Endothelial cell of hepatic sinusoid (primary cell): ENCODE results near the gene DDB1.

ENCODE experiments used
- in situ Hi-C: cut with HindIII; loops from 2 replicates; pipeline ENCODE4 v1.10.0; 2017; ENCODE audit warnings: low sequenced_read_pairs

Gene DDB1

DNA sequence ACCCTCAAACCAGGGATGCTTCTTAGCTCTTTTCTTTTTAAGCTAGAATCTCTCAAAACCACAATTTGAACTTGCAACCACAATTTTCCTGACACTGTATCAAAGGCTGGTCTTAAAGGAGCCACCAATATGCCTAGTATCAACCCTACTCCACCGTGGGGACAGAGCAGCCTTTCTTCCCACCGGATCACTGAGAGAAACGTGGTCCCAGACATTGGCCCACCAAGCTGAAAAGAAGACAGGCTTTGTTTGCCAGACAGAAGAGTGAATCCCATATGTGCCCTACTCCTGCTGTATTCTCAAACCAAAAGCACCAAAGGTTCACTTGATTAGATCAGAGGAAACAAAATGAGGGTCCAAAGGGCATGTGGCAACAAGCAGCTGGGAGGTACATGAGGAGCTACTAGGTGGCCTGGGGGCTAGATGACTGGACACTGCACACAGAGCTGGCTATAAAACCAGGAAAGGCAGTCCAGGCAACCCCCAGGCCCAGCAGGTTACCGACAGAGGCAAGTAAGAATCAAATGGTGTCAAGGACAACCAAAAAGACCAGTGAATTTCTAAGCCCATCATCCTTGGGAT lies 34.2 kb downstream of the DDB1 start:
- in situ Hi-C loops: no loop called here

DNA sequence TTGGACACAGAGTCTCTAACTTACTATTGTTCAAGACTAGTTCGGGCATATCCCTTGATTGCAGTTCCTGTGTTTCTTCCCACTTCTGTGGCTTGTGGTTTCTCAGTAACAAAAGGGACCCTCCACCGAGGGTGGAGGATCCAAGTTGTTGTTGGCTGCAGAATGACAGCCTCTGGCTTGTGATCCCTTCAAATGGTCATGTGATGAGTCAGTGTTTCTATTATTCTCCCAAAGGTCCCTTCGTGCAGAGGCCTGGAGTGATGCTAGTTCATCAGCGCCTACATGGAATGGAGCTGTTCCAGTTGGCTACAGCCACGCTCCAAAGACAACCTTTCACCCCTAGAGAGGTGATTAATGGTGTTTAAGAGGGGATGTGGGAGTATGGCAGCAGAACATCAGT lies 35.2 kb downstream of the DDB1 start:
- in situ Hi-C loops: no loop called here

GRCh38 chr11:61297341-61297740 lies 35.6 kb downstream of the DDB1 start:
- in situ Hi-C loops: no loop called here

DNA sequence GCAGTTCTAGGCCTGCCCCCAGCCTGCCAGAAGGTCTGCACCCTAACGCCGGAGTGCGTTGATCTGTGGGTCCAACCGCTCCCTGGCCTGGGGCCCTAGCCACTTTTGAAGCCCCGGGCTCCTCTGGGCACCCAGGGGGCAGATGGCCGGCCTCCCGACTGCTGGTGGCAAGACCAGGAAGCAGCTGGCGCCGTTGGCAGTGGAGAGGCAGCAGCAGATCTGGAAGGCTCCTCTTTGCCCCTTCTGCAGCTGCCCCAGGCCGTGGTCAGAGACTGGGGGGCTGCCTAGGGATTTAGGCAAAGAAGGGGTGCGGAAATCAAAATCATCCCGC lies 37.3 kb downstream of the DDB1 start:
- in situ Hi-C loops: no loop called here

- in situ Hi-C loops: no loop called here
Observed at GRCh38 chr11:61294717-61295595, 37.9 kb downstream of the DDB1 start, which contains the start of gene VWCE. Gene VWCE, minus strand, starts transcription at chr11:61295316. Its CDS starts 279 bp downstream, at chr11:61295037.

DNA sequence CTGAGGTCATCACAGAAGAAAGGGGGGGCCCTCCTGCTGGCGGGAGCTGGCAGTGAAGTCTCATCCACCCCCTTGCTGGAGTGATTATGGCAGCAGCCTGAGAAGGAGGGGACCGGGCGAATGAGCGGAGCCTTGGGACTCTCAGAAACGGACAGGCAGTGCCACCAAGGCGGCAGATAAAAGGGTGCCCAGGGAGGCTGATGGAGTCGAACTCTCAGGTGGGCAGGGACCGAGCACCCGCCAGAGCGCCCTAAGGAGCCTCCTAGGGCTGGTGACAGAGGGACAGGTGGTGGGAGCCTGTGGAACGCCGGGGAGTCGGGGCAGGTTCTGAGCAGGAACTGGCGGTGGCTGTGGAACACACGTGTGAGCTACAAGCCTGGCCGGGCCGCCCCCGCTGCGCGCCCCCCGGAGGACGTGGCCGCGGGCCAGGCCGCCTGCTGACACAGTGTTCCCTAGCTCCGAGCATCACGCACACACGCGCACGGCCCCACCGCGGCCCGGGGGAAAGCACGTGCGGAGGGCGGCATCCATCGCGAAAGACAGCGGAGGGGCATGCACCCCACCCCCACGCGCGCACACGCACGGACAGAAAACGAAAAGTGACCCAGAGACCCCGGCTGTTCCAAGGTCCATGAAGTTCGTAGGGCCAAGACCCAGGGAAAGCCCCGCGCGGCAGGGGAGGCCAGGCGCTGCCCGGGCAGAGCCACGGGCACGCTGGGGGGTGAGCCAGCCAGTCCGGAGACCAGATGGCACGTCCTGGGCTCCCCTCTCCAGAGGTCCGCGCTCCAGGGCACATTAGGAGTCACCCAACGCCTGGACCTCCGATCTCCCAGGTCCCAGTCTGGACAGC lies 38.8 kb downstream of the DDB1 start:
- in situ Hi-C loops: no loop called here

- in situ Hi-C loops: no loop called here
Observed at GRCh38 chr11:61292356-61292755, 40.5 kb downstream of the DDB1 start.

- in situ Hi-C loops: no loop called here
Observed at GRCh38 chr11:61290905-61291690, 41.8 kb downstream of the DDB1 start.

DNA sequence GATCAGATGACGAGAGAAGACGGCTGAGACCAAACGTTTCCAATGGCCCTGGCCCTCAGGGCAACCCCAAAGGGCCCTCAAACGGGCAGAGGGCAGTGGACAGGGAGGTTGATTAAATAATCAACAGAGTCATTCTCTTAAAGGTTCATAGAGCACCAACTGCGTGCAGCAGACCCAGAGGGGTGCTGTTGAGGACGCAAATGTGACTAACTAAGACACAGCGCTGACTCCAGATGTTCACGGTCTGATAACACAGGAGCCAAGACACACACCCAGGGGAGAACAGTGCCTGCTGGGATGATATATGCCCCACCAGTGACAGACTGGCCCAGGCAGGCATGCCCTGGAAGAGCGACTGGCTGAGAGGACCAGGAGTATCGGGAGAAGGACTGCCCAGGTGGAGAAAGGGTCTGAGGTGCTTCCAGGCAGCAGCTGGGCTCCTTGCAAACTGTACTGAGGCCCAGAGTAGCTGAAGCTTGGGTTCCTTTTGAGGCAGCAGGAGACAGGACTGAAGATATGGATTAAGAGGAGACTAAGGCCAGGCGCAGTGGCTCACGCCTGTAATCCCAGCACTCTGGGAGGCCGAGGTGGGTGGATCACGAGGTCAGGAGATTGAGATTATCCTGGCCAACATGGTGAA lies 45.4 kb downstream of the DDB1 start:
- in situ Hi-C loops: no loop called here

GRCh38 chr11:61283613-61284012 lies 49.3 kb downstream of the DDB1 start:
- in situ Hi-C loops: no loop called here

DNA sequence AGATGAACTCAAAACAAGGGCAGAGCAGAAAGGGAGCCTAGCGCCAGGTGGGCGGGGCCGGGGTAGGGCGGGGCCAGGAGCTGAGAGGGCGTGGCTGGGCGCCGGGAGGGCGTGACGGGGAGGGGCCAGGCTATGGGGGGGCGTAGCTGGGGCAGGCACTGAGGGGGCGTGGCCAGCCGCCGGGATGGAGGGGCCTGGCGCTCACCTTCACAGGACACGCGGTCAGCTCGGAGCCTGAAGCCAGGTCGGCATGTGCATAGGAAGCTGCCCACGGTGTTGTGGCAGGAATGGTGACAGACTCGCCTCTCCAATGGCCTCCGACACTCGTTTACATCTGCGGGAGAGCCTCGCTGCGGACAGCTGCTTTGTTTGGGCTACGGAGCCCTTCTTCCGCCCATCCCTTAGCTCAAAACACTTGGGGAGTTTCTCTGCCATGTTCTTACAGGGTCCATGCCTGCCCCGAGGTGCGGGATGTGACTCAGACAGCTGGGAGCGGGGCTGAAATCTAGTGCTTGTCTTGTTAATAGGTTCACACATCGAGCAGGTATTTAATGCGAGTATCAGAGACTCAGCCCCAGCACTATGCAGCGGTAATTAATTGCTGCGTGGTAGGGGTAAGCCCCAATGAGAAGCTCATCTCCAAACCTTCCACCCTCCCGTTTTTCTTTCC lies 51.2 kb downstream of the DDB1 start:
- in situ Hi-C loops: no loop called here

DNA sequence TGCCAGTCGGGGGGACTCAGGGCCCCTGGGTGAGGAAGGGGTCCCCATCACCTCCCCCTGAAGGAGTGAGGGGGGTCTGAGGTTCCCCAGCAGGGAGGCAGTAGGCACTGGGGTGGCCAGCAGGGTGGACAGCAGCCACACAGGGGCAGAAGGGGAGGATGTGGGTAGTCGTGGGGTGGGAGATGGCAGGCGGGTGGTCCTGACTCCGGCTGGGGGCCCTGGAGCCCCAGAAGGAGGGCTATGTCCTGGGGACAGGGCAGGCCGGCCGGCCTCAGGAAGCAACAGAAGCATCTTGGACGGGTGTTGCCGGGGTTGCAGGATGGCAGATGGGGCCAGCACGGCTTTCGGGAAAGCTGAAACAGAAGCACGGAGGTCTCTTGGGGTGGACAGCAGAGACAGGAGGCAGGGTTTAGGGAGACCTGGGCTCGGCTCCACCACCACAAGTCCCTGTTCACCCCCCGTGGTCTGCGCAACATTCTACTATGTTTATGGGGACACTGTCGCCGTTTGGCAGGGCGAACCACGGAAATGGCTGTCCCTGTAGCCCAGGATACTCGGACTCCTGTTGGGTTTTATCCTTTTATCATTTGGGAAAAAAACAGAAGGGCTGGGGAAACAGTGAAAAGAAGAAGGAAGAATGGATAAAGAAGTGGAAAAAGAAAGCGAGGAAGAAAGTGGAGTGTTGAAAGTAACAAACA lies 51.9 kb downstream of the DDB1 start:
- in situ Hi-C loops: no loop called here

DNA sequence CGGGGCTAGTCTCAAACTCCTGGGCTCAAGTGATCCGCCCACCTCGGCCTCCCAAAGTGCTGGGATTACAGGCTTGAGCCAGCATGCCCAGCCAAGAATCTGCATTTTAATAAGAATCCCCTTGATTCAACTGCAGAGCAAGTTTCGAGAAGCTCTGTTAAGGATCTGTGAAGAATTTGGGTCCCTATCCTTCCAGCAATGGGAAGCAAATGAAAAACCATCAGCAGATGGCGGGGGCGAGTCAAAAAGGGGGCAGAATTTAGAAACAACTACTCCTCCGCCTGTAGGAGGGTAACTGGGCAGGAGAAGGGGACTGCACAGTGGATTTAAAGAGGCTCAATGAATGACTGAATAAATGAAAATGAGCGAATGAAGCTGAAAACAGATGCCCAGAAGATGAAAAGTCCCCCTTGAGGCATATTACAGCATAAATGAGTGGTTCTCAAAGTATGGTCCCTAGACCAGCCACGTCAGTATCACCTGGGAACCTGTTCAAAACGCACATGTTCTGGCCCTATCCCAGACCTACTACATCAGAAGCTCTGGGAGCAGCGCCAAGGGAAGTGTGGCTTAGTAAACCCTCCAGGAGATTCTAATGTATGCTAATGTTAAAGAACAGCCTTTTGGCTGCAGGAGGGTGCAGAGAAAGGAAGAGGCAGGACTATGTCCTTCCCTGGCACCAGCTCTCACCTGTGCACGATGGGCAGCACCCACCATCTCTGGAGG lies 52.8 kb downstream of the DDB1 start:
- in situ Hi-C loops: no loop called here

GRCh38 chr11:61278001-61278470 lies 54.9 kb downstream of the DDB1 start:
- in situ Hi-C loops: no loop called here

DNA sequence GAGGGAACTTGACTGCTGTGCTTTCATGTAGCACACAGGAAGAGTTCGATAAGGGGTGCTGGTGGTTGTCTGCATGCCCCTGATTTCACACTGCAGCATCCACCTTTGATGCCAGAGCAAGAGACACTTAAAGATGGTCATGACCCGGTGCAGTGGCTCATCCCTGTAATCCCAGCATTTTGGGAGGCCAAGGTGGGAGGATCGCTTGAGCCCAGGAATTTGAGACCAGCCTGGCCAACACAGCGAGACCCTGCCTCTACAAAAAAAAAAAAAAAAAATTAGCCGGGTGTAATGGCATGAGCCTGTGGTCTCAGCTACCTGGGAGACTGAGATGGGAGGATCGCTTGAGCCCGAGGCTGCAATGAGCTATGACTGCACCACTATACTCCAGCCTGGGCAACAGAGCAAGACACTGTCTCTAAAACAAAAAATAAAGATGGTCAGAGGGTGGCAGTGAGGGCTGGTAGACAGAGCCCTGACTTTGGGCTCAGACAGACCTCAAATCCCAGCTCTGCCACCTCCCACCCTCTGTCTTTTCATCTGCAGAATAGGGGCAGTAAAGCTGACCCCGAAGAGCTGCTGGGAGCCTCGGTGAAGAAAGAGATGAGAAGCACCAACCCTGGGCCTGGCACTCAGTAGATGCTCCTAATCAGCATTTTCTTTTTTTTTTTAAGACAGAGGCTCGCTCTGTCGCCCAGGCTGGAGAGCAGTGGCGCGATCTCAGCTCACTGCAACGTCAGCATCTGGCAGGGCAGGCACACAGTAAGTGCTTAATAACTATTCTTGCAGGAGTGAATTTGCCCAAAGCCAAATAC lies 55.5 kb downstream of the DDB1 start:
- in situ Hi-C loops: no loop called here

- in situ Hi-C loops: no loop called here
Observed at GRCh38 chr11:61275191-61275590, 57.7 kb downstream of the DDB1 start.

- in situ Hi-C loops: no loop called here
Observed at GRCh38 chr11:61274084-61274483, 58.8 kb downstream of the DDB1 start.
